Muscle of arm (tissue), 12 donors: ENCODE results near the gene SPPL2B. TPM values are rescaled to one million over a fixed set of nuclear protein-coding genes. Genes with fewer than 3 reads are reported as not detected.
"Not testable (repeated sequence)": the region's sequence is repeated elsewhere in the genome, so short reads cannot be mapped to it uniquely, and the experiment has no call there.

Experiments used
- DNase-seq: peaks from one replicate; pipeline ENCODE4 v3.0.0-alpha.2; 2013
- polyA plus RNA-seq, 12 donors: library from polyadenylated mRNA; unstranded; fragments of 120-200 nt; gene quantifications; one replicate each; pipeline ENCODE4 v1.2.1, GENCODE V29; 2013; ENCODE audit not compliant: insufficient read length in 12 of 12

Gene SPPL2B
- polyA plus RNA-seq, 12 donors, result 23.0 to 83.0 (median 35.4) TPM; not detected in 1

DNA sequence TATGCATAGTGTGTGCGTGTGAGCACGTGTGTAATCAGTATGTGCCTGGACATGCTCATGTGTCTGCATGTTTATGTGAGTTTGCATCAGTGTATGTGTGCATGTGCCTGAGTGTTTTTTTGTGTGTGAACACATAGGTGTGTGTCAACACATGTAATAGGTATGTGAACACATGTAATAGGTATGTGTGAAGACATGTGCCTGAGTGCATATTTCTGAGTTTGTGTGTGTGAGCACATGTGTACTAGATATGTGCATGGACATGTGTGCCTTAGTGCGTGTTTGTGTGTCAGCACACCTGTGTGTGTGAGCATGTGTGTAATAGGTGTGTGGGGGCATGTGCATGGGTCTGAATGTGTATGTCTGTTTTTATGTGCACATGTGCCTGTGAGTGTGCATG lies 7.4 kb downstream of the SPPL2B start:
- DNase-seq, result no peak

DNA sequence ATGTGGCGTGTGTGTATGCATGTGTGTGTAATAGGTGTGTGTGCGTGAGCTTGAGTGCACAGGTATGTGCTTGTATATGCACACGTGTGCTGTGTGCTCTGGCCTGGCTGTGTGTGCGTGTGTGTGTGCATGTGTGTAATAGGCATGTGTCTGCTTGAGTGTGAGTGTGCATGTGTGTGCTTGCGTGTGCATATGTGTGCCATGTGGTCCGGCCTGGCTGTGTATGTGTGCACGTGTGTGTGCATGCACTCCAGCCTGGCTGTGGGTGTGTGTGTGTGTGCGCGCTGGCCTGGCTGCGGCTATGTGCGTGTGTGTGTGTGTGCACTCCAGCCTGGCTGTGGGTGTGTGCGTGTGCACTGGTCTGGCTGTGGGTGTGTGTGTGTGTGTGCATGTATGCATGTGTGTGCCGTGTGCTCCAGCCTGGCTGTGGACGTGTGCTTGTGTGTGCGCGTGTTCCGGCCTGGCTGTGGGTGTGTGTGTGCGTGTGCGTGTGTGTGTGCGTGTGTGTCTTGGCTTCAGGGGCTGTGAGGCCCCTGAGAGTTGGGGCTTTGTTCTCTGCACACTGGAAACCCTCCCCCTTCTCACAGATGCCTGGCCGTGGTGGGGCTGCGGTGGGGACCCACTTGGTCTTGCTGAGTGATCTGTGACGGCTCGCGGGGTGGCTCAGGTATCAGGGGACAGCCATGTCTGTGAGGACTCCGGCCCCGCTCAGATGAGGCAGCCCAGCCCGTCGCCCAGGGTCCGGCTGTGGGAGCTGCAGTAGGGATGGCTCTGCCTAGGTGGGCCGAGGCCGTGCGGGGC lies 8.2 kb downstream of the SPPL2B start:
- no peak for DNase-seq

DNA sequence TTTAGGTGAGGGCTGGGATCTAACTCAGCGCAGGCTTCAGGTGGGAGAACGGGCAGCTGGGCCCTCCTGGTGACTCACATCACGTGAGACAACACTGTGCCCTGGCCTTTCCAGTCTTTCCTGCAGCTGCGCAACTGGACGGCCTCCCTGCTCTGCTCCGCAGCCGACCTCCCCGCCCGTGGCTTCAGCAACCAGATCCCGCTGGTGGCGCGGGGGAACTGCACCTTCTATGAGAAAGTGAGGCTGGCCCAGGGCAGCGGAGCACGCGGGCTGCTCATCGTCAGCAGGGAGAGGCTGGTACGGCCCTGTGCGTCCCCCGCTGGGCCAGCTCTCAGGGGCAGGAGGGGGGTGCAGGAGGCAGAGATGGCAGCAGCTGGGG lies 8.8 kb downstream of the SPPL2B start:
- DNase-seq, result peak; percentile 64

DNA sequence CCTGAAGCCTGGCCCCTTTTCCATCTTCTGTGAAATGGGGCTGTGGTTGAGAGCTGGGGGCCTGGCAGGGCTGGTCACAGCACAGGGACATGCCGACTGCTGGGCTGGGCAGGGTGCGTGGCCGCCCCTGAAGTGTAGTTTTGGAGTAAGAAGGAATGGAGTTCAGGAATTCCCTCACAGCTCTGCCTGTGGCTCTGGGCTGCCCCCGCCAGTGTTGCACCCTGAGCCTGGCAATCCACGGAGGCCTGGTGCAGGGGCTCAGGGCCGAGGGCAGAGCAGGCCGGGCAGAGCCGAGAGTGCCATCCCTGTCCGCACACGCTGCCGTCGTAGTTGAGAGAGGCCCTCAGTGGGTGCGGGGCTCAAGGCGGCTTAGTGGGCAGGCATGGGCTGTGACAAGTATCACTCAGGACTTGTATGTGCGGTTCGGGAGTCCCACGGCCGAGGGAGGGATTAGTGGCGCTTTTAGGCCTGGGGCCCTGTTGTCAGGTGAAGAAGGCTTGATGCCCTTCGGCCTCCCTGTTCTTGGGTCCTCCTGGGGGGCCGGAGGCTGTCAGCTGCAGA lies 9.7 kb downstream of the SPPL2B start:
- DNase-seq, result no peak

DNA sequence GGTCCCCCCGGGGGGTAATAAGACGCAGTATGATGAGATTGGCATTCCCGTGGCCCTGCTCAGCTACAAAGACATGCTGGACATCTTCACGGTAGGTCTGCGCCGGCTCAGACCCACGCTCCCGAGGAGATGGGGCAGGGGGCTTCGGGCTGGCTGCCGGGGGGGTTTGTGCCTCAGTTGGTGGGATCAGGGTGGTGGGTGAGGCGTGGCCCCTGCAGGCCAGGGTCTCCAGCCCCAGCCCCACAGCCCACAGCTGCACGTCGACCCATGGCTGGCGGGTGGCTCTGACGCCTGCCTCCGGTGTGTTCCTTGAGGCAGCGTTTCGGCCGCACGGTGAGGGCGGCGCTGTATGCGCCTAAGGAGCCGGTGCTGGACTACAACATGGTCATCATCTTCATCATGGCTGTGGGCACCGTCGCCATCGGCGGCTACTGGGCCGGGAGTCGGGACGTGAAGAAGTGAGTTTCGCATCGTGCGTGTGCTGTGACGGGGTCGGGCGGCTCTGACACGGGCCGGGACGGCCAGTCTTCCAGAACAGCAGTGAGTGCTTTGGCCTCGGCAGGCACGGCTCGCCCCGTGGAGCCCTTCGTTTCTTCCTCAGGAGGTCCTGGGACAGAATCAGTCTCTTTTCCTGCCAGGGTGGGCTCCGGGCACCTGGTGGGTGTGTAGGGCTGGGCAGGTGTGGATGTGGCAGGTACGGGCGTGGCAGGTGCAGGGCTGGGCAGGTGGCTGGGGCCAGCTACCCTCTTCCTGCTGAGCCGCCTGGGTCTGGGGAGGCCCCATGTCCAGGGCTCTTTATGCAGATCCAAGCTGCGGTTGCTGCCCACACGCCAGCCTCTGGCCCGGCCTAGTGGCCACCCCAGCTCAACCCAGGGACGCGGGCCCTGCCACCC lies 10.5 kb downstream of the SPPL2B start:
- DNase-seq, result no peak

DNA sequence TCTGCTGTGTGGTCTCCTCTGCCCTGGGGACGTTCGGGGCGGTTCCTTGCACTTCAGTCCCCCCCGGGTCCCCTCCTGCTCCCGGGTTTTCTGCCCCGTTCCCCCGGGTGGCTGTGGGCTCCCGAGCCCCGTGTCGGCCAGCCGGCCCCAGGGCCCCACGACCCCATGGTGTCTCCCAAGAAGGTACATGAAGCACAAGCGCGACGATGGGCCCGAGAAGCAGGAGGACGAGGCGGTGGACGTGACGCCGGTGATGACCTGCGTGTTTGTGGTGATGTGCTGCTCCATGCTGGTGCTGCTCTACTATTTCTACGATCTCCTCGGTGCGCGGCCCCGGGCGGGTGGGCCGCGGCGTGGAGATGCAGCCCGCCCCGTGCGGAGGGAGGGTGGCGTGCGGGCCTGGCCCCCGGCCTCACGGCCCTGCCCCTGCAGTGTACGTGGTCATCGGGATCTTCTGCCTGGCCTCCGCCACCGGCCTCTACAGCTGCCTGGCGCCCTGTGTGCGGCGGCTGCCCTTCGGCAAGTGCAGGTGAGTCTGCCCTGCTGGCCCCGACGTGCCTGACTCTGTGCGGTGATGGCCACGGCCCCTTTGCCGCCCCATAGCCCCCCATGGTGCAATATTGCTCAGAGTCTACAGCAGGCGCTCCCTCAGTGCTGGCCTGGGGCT lies 11.3 kb downstream of the SPPL2B start:
- DNase-seq, result no peak

DNA sequence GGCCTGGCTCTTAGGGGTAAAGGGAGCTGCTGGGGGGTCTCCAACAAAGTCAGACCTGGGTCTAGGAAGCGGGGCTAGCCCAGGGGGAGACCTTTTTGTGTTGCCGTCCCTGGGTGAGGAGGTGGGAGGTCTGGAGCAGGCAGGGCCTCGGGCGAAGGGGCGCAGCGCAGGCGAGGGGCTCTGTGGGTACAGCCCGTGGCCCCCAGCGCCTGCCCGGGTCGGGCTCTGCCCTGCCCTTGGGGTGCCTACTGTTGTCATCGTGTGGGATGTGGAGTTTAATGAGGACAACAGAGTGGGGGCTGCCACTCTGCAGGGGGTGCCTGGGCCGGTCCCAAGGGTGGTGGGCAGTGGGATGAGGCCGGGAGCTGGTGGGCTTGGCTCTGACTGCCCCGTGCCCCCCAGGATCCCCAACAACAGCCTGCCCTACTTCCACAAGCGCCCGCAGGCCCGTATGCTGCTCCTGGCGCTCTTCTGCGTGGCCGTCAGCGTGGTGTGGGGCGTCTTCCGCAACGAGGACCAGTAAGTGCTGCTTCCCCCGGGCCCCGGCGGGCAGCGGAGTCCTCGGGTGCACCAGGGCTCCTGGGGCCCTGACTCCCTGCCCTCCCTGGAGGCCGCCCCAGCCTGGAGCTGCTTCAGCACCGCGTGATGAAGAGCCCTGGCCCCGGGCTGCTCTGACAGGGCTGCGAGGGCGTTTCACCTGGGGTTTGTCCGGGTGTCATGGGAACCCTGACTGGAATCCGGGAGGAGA lies 12.2 kb downstream of the SPPL2B start:
- DNase-seq, result no peak

DNA sequence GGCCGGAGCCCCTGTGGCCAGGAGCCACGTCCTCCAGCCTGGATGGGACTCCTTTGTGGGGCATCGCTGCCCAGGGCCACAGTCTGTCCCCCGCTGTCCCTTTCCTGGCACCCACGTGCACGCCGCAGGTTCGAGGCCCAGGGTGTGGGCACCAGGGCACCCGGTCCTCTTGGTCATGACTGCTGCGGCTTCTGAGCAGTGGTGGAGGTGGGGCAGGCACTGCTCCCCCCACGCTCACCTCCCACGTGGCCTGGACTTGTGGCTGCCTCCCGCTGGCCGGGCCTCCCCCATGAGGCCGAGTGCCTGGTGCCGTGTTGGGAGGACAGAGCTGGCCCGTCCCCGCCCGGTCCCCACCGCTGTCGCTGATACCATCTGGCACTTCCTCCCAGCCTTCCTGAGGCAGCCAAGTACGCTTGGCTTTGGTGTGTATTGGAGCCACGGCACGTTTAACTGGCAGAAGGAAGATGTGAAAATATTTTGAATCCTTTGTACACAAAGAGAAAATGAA lies 12.8 kb downstream of the SPPL2B start:
- DNase-seq, result no peak

DNA sequence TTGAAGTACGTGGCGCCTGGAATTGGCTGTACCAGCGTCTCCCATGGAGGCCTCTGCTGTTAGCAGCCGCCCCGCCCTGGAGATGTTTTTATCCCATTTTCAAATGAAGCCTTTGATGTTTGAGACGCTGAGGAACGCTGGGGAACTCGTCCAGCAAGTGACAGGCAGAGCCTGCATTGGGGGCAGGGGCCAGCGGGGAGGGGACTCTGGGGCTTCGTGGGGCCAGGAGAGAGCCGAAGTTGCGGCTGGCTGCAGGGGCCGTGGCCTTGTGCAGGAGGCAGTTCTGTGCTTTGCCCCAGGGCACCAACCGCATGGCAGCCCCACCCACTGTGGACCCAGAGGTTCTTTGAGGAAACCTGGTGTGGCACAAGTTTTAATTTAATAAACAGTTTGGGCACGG lies 13.5 kb downstream of the SPPL2B start:
- no peak for DNase-seq

DNA sequence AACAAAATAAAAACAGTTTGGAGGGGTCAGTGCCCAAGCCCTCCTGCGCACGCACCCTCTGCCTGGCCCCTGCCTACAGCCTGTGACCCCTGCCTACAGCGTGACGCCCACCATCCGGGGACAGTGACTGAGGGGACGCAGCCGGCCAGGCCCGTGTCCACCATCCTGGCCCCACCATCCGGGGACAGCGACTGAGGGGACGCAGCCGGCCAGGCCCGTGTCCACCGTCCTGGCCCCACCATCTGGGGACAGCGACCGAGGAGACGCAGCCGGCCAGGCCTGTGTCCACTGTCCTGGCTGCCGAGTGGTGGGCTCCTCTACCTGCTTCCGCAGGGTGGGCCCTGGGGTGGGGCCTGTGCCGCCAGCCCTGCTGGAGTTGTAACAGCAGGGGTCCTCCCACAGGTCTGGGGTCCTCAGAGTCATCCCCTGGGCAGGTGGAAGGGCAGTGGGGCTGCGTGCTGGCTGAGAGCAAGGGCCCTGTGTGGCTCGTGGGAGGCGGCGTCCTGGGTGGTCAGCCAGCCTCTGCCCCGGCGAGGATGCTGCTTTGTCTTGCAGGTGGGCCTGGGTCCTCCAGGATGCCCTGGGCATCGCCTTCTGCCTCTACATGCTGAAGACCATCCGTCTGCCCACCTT lies 14.3 kb downstream of the SPPL2B start:
- no peak for DNase-seq

DNA sequence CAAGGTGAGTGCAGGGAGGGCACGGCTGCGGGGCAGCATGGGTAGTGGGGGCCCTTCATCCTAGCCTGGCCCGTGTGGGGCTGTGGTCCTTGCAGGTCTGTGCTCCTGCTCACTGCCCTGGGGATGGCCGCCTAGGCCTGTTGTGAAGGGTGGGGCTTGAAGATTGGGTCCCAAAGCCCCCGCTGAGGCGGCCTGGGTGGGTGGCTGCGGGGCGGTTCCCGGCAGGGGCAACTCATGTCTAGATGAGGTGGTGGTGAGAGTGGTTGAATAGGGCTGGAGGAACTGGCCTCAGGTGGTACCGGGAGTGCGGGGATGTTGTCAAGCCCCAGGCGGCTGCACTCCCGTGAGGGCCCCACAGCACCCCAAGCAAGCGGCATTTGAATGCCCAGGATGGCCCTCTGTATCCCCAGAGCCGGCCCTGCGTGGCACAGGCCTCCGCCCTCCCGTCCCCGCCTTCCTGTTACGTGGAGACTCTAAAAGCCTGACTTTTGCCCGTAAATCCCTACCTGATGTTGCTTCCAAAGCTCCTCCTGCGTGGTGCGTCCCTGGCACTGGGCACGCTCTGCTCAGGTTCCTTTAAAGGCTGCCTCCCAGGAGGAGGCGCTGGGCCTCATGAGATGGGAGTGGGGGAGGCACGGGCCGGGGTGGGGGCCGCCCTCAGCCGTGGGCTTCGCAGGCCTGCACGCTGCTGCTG lies 15.0 kb downstream of the SPPL2B start:
- no peak for DNase-seq

DNA sequence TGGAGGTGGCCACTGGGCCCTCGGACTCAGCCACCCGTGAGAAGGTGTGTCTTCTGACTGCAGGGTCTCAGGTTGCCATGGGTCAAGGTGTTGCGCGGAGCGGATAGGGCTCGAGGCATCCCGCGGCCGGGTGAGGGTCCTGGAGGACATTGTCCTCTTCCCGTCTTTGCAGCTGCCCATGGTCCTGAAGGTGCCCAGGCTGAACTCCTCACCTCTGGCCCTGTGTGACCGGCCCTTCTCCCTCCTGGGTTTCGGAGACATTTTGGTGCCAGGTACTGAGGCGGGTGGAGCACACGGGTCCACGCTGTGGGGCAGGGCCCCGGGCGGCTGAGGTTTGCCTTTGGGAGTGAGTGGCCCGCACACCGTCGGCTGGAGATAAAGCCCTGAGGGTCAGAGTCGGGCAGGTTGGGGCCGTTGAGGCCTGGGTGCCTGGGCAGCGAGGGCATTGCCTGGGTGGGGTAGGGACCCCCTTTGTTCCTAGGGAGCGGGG lies 15.9 kb downstream of the SPPL2B start:
- DNase-seq, result no peak

DNA sequence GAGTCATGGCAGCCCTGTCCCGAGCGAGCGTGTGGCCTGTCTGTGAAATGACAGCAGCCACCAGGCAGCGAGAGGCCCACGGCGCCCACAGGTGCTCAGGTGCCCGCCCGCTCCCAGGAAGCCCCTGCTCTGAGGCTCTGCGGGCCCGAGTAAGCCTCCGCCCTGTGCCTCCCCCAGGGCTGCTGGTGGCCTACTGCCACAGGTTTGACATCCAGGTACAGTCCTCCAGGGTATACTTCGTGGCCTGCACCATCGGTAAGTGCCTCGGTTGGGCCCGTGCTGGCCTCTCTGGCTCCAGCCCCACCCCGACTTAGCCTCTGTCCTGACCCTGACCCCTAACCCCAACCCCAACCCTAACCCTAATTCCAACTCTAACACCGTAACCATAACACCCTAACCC lies 16.6 kb downstream of the SPPL2B start:
- DNase-seq, result no peak

DNA sequence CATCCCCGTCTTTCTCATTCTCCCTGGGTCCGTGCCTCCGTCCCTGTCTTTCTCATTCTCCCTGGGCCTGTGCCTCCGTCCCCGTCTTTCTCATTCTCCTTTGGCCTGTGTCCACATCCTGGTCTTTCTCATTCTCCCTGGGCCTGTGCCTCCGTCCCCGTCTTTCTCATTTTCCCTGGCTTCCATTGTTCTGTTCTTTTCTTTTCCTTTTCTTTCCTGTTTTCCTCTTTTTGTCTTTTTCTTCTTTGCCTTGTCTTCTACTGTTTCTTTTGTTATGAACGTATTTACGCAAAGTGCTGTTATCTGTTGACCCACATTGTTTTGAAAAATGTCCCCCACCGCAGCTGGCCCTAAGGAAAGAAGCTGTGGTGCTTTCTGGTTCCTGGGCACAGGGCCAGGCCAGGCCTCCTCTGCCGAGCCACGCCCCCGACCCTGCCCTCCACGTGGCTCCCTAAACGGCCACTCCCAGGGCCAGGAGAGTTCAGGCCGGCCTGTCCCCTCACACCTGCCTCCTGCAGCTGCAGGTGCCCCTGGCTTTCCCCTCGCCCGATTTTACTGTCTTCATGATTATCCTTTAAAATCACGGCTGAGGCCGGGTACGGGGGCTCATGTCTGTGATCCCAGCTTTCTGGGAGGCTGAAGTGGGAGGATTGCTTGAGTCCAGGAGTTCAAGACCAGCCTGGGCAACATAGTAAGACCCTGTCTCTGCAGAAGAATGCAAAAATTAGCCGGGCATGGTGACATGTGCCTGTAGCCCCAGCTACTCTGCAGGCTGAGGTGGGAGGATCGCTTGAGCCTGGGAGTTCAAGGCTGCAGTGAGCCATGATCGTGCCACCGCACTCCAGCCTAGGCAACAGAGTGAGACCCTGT lies 17.5 kb downstream of the SPPL2B start:
- DNase-seq, result no peak

DNA sequence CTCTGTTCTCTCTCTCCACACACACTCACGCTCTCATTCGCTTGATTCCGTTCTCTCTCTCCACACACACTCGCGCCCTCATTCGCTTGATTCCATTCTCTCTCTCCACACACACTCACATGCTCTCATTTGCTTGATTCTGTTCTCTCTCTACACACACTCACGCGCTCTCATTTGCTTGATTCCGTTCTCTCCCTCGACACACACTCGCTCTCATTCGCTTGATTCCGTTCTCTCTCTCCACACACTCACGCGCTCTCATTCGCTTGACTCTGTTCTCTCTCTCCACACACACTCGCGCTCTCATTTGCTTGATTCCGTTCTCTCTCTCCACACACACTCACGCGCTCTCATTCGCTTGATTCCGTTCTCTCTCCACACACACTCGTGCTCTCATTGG lies 21.3 kb downstream of the SPPL2B start:
- DNase-seq, result not testable (repeated sequence)

DNA sequence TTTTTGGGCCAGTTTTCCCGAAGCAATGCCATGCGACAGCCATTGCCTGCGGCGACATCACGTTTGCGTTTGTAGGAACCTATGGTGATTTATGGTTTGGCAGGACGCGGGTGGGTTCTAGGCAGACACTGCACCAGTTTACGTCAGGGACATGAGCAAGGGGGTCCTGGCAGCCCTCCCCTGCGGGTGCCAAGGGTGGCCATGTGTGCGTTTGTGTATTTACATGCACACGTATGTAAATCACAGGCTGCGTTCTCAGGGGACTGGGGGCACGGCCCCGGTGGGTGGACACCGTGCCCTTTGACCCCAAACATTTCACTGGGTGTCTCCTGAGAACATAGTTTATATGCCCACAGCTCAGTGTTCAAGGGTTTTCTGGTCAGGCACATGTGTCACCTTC lies 22.2 kb downstream of the SPPL2B start:
- no peak for DNase-seq

DNA sequence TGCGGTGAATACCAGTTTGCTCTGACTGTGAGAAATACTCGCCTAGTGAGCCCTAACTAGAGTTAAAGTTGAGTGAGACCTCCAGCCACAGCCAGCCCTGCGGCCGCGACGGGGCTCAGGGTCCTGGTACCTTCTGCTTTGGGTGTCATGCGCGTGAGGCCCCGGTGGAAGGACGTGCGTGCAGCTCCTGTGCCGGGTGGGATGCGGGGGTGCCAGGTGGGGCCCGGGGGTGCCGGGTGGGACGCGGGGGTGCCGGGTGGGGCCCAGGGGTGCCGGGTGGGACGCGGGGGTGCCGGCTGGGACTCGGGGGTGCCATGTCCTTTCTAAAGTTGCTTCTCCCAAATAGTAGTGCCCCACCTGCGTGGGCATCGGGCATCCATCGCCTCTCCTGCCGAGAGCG lies 23.1 kb downstream of the SPPL2B start:
- DNase-seq, result no peak

DNA sequence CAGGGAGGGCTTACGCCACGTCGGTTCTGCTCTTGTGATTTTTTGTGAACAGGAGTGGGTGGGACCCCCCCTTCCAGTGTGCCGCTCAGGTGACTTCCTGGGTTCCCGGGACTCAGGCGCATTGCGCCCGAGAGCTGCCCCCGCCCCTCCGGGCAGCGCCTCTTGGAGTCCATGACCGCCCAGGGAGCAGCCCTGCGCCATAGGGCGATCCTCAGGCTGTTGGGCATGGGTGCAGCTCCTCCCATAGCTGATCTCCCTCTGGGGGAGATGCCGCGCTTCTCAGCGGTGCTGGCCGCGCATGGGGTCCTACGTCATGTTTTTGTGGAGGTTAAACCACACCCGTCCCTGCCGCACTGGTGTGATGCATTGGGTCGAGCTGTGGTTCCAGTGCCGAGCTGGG lies 23.6 kb downstream of the SPPL2B start:
- DNase-seq, result no peak
